HepG2 (cell line): ENCODE results near the gene UBE2D3. TPM values are rescaled to one million over a fixed set of nuclear protein-coding genes. Genes with fewer than 3 reads are reported as not detected.
A peak's percentile ranks its signal among the peaks of the same experiment; 100 is the strongest.

ENCODE experiments used
- DRAP1 ChIP-seq: IDR thresholded peaks from 2 replicates; pipeline ENCODE4 v1.6.1; 2016; ENCODE audit warnings: missing genetic modification reagents, missing compliant biosample characterization
- KMT2A ChIP-seq: sonication (generic); formaldehyde crosslinking; IDR thresholded peaks from 2 replicates; pipeline ENCODE4 v1.4.0; 2020; ENCODE audit warnings: missing genetic modification reagents
- ONECUT2 ChIP-seq: sonication (generic); formaldehyde crosslinking; IDR thresholded peaks from 2 replicates; pipeline ENCODE4 v1.4.0; 2020; ENCODE audit warnings: missing genetic modification reagents
- PATZ1 ChIP-seq: sonication (generic); formaldehyde crosslinking; IDR thresholded peaks from 2 replicates; pipeline ENCODE4 v1.4.0; 2020; ENCODE audit warnings: missing genetic modification reagents
- PRPF4 ChIP-seq: fragments of 200-400 bp; formaldehyde crosslinking; IDR thresholded peaks from 2 replicates; pipeline ENCODE4 v1.6.1; 2016; ENCODE audit warnings: low read length, low read depth; ENCODE audit not compliant: poor library complexity, severe bottlenecking
- REPIN1 ChIP-seq: sonication (generic); formaldehyde crosslinking; IDR thresholded peaks from 2 replicates; pipeline ENCODE4 v1.8.0; 2022; ENCODE audit warnings: missing genetic modification reagents, low read depth, mild to moderate bottlenecking, borderline replicate concordance
- SRF ChIP-seq: IDR thresholded peaks from 2 replicates; pipeline ENCODE4 v1.6.1; 2011; ENCODE audit warnings: mild to moderate bottlenecking, low read depth, low read length, moderate library complexity
- STAG1 ChIP-seq: sonication (generic); formaldehyde crosslinking; IDR thresholded peaks from 2 replicates; pipeline ENCODE4 v1.4.0; 2020; ENCODE audit warnings: missing genetic modification reagents
- ZC3H13 ChIP-seq: sonication (generic); formaldehyde crosslinking; IDR thresholded peaks from 2 replicates; pipeline ENCODE4 v1.8.1; 2023; ENCODE audit warnings: mild to moderate bottlenecking, missing genetic modification reagents, moderate library complexity
- ZNF234 ChIP-seq: sonication (generic); formaldehyde crosslinking; conservative IDR thresholded peaks from 2 replicates; pipeline ENCODE4 v1.5.1; 2020; ENCODE audit warnings: mild to moderate bottlenecking, missing genetic modification reagents
- ZNF274 ChIP-seq: sonication (generic); formaldehyde crosslinking; IDR thresholded peaks from 2 replicates; pipeline ENCODE4 v1.5.1; 2020; ENCODE audit warnings: mild to moderate bottlenecking, missing genetic modification reagents
- ZNF354B ChIP-seq: sonication (generic); formaldehyde crosslinking; IDR thresholded peaks from 2 replicates; pipeline ENCODE4 v1.8.0; 2022; ENCODE audit warnings: mild to moderate bottlenecking, missing genetic modification reagents
- ZNF441 ChIP-seq: sonication (generic); formaldehyde crosslinking; IDR thresholded peaks from 2 replicates; pipeline ENCODE4 v1.7.0; 2021; ENCODE audit warnings: missing genetic modification reagents, borderline replicate concordance
- ZNF512B ChIP-seq: sonication (generic); formaldehyde crosslinking; IDR thresholded peaks from 2 replicates; pipeline ENCODE4 v1.5.1; 2020; ENCODE audit warnings: missing genetic modification reagents, mild to moderate bottlenecking, borderline replicate concordance
- ZNF572 ChIP-seq: sonication (generic); formaldehyde crosslinking; IDR thresholded peaks from 2 replicates; pipeline ENCODE4 v1.5.1; 2020; ENCODE audit warnings: mild to moderate bottlenecking, missing genetic modification reagents
- ZNF674 ChIP-seq: sonication (generic); formaldehyde crosslinking; IDR thresholded peaks from 2 replicates; pipeline ENCODE4 v1.5.0; 2020; ENCODE audit warnings: low read depth, mild to moderate bottlenecking, missing genetic modification reagents
- ZNF703 ChIP-seq: sonication (generic); formaldehyde crosslinking; IDR thresholded peaks from 2 replicates; pipeline ENCODE4 v1.5.1; 2020; ENCODE audit warnings: missing genetic modification reagents, mild to moderate bottlenecking, moderate library complexity, borderline replicate concordance
- ZNF781 ChIP-seq: sonication (generic); formaldehyde crosslinking; IDR thresholded peaks from 2 replicates; pipeline ENCODE4 v1.5.1; 2020; ENCODE audit warnings: borderline replicate concordance, mild to moderate bottlenecking, missing genetic modification reagents; ENCODE audit errors: not compliant biosample characterization
- ZNF839 ChIP-seq: sonication (generic); formaldehyde crosslinking; IDR thresholded peaks from 2 replicates; pipeline ENCODE4 v1.4.0; 2020; ENCODE audit warnings: missing genetic modification reagents, mild to moderate bottlenecking, borderline replicate concordance
- ZNF891 ChIP-seq: sonication (generic); formaldehyde crosslinking; IDR thresholded peaks from 2 replicates; pipeline ENCODE4 v1.5.0; 2020; ENCODE audit warnings: mild to moderate bottlenecking, missing genetic modification reagents
- ZSCAN25 ChIP-seq: sonication (generic); formaldehyde crosslinking; IDR thresholded peaks from 2 replicates; pipeline ENCODE4 v1.8.0; 2022; ENCODE audit warnings: mild to moderate bottlenecking, missing genetic modification reagents
- polyA plus RNA-seq, 8 experiments: library from polyadenylated mRNA; depleted of rRNA in 3 of 8; stranded (reverse) in 7 of 8; unstranded in 1 of 8; fragments of >200 nt; fragmentation: Illumina TruSeq in 4 of 8; extraction: Trizol in 4 of 8; gene quantifications; 2 replicates each; pipeline versions ENCODE4 v1.2.1 to v1.2.3, GENCODE V29; 2011 to 2016; ENCODE audit warnings: low read depth in 4 of 8, missing spikeins in 1 of 8, mixed read lengths in 1 of 8; ENCODE audit not compliant: insufficient read depth in 1 of 8
- total RNA-seq, 5 experiments: library from RNA; depleted of rRNA; stranded (reverse); fragments of >200 nt; fragmentation: Illumina TruSeq; extraction: Trizol; gene quantifications; 2 replicates each; pipeline ENCODE4 v1.2.3, GENCODE V29; 2016; ENCODE audit warnings: low read depth in 1 of 5
- TF ChIP-seq, protein P1 (sequence below): sonication (generic); formaldehyde crosslinking; IDR thresholded peaks from 2 replicates; pipeline ENCODE4 v1.8.1; 2023; ENCODE audit warnings: mild to moderate bottlenecking, missing genetic modification reagents
- TF ChIP-seq, protein P2 (sequence below): sonication (generic); formaldehyde crosslinking; IDR thresholded peaks from 2 replicates; pipeline ENCODE4 v1.8.0; 2022; ENCODE audit warnings: mild to moderate bottlenecking, missing genetic modification reagents, moderate library complexity

The UBE2D3 gene
- total and polyA plus RNA-seq, 2 of the 13 experiments (the other 11 are each of a cell fraction or from before 2014, with no cell fraction given), result 224 to 293 TPM

GRCh38 chr4:102868781-102869568, 41.6 kb upstream of the UBE2D3 start, which contains the start of gene CISD2 (continued):
- no peak for TF ChIP-seq PATZ1 (CRISPR knock-in tag)
- peak; percentile 90; the same call in 1 of the 2 replicates for TF ChIP-seq ZNF354B (CRISPR knock-in tag)
- no peak for TF ChIP-seq ZNF512B (CRISPR knock-in tag)
- no peak for TF ChIP-seq ZNF674
- TF ChIP-seq SRF, result no peak
- 0 out of 2 replicates have a peak, but pooled peaks have one; percentile 64 for TF ChIP-seq ZNF572
- no peak for TF ChIP-seq ONECUT2 (CRISPR knock-in tag)
- peak; percentile 62 for TF ChIP-seq ZNF441 (CRISPR knock-in tag)
- TF ChIP-seq ZSCAN25 (CRISPR knock-in tag), result peak; percentile 76; the same call in 1 of the 2 replicates
- peak; percentile 91 for TF ChIP-seq REPIN1 (CRISPR knock-in tag)
- TF ChIP-seq ZNF703 (CRISPR knock-in tag), result no peak; the same call in 1 of the 2 replicates
- peak; percentile 95 for TF ChIP-seq ZC3H13
- peak; percentile 62; the same call in 1 of the 2 replicates for TF ChIP-seq ZNF274 (CRISPR knock-in tag)
- peak; percentile 64; the same call in 1 of the 2 replicates for TF ChIP-seq ZNF839 (CRISPR knock-in tag)
- TF ChIP-seq, protein P1, sequence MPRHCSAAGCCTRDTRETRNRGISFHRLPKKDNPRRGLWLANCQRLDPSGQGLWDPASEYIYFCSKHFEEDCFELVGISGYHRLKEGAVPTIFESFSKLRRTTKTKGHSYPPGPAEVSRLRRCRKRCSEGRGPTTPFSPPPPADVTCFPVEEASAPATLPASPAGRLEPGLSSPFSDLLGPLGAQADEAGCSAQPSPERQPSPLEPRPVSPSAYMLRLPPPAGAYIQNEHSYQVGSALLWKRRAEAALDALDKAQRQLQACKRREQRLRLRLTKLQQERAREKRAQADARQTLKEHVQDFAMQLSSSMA (CRISPR knock-in tag), result peak; percentile 87; the same call in 1 of the 2 replicates
- no peak; the same call in 1 of the 2 replicates for TF ChIP-seq STAG1 (CRISPR knock-in tag)
- peak; percentile 64 for TF ChIP-seq DRAP1
- TF ChIP-seq KMT2A, result peak; percentile 96
- TF ChIP-seq, protein P2, sequence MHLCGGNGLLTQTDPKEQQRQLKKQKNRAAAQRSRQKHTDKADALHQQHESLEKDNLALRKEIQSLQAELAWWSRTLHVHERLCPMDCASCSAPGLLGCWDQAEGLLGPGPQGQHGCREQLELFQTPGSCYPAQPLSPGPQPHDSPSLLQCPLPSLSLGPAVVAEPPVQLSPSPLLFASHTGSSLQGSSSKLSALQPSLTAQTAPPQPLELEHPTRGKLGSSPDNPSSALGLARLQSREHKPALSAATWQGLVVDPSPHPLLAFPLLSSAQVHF, result no peak; the same call in 1 of the 2 replicates
- peak; percentile 93 for TF ChIP-seq ZNF891 (CRISPR knock-in tag)
- TF ChIP-seq ZNF781 (CRISPR knock-in tag), result peak; percentile 77
- no peak for TF ChIP-seq PRPF4
- peak; percentile 22 for TF ChIP-seq ZNF234
